Left kidney (tissue), 8 donors: Measurements from ENCODE around the gene B3GAT3. TPM values are rescaled to one million over a fixed set of nuclear protein-coding genes. Genes with fewer than 3 reads are reported as not detected.
"Not testable (repeated sequence)": the region's sequence is repeated elsewhere in the genome, so short reads cannot be mapped to it uniquely, and the experiment has no call there.

Source experiments
- DNase-seq: peaks from one replicate; pipeline ENCODE4 v3.0.0-alpha.2; 2013
- long read RNA-seq, 8 donors: transcript quantifications; one replicate each; lab custom pipeline, GENCODE V29; 2026
- polyA plus RNA-seq: library from polyadenylated mRNA; unstranded; fragments of 120-200 nt; gene quantifications from one replicate; pipeline ENCODE4 v1.2.1, GENCODE V29; 2013; ENCODE audit not compliant: insufficient read length

Gene B3GAT3
- 26.3 TPM for polyA plus RNA-seq
- long read RNA-seq, donor 1, transcript B3GAT3-201 (5 exons, 1,641 nt), result major isoform, 21 of 34 reads
- long read RNA-seq, donor 1, partial matches to known transcripts, result 12 of 34 reads
- long read RNA-seq, donor 1, other reads (novel, unspliced or antisense), result 0 of 34 reads
- long read RNA-seq, donor 2, transcript B3GAT3-201 (5 exons, 1,641 nt), result major isoform, 14 of 20 reads
- long read RNA-seq, donor 2, partial matches to known transcripts, result 0 of 20 reads
- long read RNA-seq, donor 2, other reads (novel, unspliced or antisense), result 0 of 20 reads
- long read RNA-seq, donor 3, transcript B3GAT3-201 (5 exons, 1,641 nt), result major isoform, 14 of 22 reads
- long read RNA-seq, donor 3, partial matches to known transcripts, result 8 of 22 reads
- long read RNA-seq, donor 3, other reads (novel, unspliced or antisense), result 0 of 22 reads
- long read RNA-seq, donor 4, partial matches to known transcripts, result 0 of 1 reads
- long read RNA-seq, donor 4, other reads (novel, unspliced or antisense), result 0 of 1 reads
- long read RNA-seq, donor 5, transcript B3GAT3-201 (5 exons, 1,641 nt), result major isoform, 31 of 67 reads
- long read RNA-seq, donor 5, partial matches to known transcripts, result 31 of 67 reads
- long read RNA-seq, donor 5, other reads (novel, unspliced or antisense), result 0 of 67 reads
- long read RNA-seq, donor 6, transcript B3GAT3-201 (5 exons, 1,641 nt), result major isoform, 20 of 21 reads
- long read RNA-seq, donor 6, partial matches to known transcripts, result 0 of 21 reads
- long read RNA-seq, donor 6, other reads (novel, unspliced or antisense), result 0 of 21 reads
- long read RNA-seq, donor 7, transcript B3GAT3-201 (5 exons, 1,641 nt), result major isoform, 32 of 39 reads
- long read RNA-seq, donor 7, partial matches to known transcripts, result 5 of 39 reads
- long read RNA-seq, donor 7, other reads (novel, unspliced or antisense), result 0 of 39 reads
- long read RNA-seq, donor 8, transcript B3GAT3-201 (5 exons, 1,641 nt), result major isoform, 6 of 6 reads
- long read RNA-seq, donor 8, partial matches to known transcripts, result 0 of 6 reads
- long read RNA-seq, donor 8, other reads (novel, unspliced or antisense), result 0 of 6 reads

DNA sequence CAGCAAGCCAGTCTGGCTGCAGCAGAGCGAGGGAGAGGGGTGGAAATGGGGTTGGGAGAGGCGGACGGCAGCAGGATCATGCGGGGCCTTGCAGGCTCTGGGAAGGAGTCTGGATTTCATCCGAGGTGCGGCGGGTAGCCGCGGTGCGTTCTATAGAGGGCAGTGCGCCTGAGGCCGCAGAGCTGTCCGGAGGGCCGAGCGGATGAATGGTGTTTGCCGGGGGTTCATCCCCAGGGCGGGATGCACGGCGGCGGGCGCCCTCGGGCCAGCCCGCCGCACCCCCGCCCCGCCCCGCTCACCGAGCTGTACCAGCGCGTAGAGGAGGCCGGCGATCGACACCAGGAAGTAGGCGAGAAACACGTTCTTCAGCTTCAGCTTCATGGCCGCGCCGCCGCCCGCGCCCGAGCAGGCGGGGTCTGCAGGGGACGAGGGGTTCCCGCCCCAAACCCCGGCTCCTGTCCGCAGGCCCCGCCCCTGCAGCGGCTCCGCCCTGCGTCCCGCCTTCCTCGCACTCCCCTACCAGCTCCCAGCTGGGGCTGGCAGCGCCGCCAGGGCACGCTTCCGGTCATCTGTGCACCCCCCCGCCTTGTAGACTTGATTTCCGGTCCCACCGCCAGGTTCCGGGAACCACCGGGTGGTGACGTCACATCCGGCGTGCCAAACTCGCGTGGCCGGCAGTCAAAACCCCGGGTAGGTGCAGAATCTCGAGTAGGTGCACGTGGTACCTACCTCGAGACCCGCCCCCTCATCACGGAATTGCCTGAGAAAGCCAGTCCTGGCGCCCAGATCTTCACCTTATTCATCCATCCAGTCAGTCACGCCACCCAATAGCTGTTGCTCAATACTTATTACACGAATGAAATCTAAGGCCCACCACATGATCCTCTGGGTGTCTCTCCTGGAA is at the start of gene B3GAT3:
Gene B3GAT3 (minus strand): TSS at position 420 of the 904 bp plus-strand sequence. CDS start 39 bp downstream, at position 381.
- peak; percentile 93 for DNase-seq

DNA sequence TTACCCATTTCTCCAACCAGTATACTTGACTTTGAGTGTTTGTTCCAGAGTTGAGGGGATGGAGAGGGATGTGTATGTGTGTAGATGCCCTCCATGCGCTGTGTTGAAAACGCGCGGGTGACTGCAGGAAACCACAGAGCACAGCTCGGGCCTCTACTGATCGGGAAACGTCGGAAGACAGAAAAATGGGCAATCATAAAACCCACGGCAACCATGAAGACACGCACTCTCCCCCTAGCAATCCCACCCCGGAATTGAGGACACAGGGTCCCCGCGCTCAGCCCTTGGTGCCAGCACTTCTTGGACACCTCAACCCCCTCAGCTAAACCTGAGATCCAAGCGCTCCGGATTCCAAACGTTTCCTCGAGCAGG is 49.4 kb upstream of the B3GAT3 start:
- DNase-seq, result no peak

DNA sequence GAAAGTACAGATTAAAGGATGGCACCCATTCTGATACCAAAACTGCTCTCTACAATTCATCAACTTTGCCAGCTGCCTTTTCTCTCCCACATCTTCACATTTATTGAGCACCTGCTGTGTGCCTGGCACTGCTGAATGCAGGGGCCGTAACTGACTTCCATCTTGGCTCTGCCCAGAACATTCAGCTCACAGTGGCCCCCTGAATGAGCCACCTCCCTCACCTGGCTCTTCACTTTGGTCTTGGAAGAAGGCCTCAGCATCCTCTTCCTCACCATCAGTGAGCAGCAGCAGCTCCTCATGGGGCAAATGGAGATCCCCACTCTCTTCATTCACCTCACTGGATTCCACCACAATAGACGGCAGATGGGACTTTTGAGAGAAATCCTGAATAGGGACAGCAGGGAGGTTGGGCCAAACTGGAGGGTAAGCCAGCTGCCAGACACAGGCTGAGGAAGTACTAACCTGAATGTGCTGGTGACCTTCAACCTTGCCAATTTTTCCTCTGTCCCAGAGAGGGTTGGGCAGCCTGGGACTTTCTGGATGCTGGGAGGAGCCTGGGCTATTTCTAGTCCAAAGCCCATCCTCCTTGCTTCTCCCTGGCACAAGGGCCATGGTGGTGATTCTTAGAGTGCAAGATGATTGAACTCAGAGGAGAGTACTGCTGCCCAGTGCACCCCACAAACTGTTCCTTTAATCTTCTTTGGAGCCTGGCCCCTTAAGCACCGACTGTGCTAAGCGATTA is 47.8 kb upstream of the B3GAT3 start:
- no peak for DNase-seq

DNA sequence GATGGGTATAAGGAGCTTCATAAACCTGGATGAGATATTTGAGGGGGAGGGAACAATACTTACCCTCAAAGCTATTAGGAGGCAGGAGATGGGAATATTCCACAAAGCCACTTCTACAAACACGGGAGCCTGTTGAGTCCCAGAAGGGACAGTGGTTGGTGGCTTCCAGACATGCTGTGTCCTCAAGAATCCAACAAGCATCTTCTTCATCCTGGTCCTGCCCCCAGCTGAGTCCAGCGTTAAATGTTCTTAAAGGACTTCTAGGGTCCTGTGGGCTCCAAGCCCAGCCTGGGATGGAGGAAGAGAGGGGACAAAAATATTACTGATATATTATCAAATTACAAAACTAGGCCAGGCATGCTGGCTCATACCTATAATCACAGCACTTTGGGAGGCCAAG is 45.7 kb upstream of the B3GAT3 start:
- no peak for DNase-seq

DNA sequence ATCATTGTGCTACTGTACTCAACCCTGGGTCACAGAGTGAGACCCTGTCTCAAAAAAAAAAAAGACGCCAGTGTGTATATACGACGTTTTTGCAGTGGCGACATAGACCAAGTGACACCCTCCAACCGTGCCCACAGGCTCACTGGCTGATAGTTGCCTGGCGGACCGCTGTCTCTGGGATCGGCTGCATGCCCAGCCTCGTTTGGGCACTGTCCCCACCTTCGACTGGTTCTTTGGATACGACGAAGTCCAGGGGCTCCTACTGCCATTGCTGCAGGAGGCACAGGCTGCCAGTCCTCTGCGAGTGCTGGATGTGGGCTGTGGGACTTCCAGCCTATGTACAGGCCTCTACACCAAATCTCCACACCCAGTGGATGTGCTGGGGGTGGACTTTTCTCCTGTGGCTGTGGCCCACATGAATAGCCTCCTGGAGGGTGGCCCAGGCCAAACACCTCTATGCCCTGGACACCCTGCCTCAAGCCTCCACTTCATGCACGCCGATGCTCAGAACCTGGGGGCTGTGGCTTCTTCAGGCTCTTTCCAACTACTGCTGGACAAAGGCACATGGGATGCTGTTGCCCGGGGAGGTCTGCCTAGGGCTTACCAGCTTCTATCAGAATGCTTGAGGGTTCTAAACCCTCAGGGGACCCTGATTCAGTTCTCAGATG is 44.6 kb upstream of the B3GAT3 start:
- no peak for DNase-seq

DNA sequence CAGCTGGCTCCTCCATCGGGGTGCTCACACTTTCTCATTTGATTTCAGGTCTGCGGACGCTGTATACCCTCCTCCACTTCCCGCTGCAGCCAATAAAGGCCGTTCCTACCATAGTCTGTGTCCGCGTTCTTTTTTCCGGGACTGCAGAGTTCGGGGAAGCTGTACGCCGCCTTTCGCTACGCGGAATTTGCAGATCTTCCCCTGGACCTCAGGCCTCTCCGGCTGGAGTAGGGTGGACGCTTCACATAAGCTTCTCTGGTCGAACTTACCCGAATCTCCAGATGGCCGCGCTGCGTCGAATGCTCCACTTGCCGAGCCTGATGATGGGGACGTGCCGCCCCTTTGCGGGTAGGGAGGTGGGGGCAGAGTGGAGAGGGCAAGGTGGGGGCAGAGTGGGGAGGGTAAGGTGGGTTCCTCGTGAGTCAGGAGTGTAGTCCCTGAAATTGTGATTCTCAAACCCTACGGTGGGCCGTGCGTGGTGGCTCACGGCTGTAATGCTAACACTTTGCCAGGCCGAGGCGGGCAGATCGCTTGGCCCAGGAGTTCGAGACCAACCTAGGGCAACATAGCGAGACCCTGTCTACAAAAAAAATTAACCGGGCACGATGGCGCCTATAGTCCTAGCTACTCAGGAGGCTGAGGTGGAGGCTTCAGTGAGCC is 43.9 kb upstream of the B3GAT3 start:
- DNase-seq, result no peak

DNA sequence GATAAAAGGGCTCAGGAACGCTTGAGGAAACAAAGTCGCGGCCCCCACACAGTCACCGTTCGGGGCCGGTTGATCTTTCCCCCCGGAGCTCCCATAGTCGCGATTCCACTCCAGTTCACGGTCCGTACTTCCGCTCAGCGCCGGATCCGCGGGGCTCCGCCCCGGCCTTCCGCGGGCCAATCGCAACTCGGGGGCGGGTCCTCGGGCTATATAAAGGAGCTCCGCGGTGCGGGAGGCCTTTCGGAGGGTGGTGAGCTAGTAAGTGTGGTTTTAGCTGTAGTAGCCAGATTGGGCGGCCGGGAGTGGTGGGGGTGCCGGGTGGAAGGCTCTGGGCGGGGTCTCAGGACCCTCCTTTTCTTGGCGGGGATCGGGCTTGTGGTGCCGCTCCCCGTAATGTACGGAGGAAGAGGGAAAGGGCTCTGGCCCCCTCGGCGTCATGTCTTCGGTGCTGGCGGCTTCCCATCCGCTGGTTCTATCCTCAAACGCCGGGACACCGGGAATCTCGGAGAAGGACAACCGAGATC is 43.4 kb upstream of the B3GAT3 start, which contains the start of the genes C11orf98 and CSKMT:
Gene C11orf98 (minus strand): TSS at position 136 of the 524 bp plus-strand sequence. CDS start 41 bp downstream, at position 95.
Gene CSKMT (plus strand): TSS at position 238 of the 524 bp plus-strand sequence. CDS start 568 bp downstream, outside the sequence.
- DNase-seq, result peak; percentile 94

DNA sequence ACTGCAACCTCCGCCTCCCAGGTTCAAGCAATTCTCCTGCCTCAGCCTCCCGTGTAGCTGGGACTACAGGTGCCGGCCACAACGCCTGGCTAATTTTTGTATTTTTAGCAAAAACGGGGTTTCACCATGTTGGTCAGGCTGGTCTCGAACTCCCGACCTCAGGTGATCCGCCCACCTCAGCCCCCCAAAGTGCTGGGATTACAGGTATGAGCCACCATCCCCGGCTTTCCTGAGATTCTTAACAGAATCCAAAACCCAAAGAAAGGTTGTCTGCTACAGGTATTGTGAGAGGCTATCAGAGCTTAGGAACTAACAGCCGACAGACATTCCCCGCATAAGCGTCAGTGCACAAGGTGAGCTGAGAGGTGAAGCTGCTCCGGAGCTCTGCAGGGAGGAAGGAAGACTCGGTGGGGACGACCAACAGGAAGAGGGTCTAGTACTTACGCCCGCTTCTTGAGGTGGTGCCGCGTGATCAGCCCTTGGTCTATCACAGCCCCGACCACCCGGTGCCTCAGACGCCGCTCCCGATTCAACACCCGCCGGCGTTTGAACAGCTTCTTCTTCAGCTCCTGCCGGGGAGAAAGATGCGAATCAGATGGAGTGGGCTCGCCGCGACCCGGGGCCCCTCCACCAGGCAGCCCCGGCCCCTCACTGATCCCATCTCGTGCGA is 42.8 kb upstream of the B3GAT3 start:
- DNase-seq, result no peak

DNA sequence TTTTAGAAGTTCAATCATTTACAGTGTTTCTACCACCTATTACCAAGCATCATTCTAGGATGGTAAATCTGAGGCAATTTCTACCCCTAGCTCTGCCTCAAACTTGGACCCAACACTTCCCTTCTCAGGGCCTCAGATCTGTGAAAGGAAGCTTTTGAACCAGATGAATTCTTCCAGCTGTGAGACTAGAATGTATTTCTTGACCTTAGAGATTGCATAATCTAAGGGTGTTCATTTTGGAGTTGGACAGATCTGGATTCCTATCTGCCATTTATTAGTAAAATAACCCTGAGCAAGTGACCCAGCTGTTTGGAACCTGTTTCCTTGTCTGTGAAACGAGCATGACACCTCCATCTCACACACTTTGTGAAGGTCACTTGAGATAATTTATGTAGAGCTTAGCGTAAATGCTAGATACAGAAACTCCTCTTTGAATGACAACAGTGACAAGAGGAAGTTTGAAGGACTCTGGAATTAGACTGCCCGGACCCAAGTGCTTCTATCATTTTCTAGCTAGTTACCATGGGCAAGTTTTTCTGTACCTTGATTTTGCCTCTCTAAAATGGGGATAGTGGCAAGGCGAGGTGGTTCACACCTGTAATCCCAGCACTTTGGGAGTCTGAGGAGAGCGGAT is 35.1 kb upstream of the B3GAT3 start:
- DNase-seq, result no peak

DNA sequence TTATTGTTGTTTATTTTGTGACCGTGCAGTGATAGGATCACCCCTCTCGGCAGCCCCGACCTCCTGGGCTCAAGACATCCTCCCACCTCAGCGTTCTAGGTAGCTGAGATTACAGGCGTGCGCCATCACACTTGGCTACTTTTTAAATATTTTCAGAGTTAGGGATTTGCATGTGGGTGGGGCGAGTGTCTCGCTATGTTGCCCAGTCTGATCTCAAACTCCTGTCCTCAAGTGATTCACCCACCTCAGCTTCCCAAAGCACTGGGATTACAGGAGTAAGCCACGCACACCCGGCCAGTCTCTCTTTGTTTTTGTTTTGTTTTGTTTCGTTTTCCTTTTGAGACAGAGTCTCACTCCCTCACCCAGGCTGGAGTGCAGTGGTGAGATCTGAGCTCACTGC is 32.5 kb upstream of the B3GAT3 start:
- DNase-seq, result no peak

DNA sequence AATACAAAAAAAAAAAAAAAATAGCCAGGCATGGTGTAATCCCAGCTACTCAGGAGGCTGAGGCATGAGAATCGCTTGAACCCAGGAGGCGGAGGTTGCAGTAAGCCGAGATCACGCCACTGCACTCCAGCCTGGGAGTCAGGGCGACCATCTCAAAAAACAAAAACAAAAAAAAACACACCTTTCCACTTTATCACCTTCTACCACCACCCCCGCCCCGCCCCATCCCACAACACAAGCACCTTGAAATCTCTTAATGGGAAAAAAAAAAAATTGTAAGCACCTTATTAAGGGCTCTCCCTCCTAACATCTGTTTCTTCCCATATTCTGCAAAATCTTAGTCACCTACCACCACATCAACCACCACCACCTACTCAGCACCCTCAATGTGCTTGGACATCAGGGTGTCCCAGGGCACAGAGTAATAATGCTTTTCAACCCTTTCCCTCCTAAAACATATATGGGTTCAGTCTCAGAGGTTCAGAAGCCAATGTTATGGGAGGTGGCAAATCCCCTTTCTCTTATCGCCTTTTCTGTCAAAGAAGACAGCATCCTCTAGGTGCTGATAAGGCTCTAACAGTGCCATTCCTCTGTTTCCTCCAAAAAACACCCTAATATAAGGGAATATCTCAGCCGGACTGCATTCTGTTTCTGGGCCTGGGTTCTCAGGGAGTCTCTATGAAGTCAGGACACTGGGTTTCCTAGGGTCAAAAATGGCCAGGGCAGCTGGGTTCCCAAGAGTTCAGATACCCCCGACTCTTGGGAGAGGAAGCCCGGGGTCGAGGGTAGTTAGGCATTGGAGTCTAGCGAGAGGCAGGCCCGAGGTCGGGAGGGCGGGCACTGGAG is 30.6 kb upstream of the B3GAT3 start:
- no peak for DNase-seq

DNA sequence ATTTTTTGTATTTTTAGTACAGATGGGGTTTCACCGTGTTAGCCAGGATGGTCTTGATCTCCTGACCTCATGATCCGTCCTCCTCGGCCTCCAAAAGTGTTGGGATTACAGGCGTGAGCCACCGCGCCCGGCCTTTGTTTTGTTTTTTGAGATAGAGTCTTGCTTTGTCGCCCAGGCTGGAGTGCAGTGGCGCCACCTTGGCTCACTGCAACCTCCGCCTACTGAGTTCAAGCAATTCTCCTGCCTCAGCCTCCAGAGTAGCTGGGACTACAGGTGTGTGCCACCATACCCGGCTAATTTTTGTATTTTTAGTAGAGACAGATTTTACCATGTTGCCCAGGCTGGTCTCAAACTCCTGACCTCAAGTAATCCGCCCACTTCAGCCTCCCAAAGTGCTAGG is 28.5 kb upstream of the B3GAT3 start:
- DNase-seq, result not testable (repeated sequence)

DNA sequence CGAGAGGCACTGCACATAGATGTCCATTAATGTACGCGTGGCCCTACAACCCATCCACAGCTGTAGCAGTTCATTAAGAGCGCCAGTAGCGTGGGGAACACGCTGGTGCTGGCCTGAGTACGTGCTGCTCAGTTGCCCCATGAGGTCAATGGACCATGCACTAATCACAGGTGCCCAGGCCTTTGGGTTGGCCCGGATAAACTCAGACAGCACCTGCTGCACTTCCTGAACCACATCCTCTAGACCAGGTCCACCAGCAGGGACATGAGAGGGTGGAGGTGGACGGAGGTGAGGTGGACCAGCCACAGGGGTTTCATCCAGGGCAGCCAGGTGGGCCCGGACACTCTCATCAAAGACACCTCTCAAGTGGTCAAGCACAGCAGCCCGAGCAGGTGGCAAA is 27.7 kb upstream of the B3GAT3 start:
- no peak for DNase-seq

DNA sequence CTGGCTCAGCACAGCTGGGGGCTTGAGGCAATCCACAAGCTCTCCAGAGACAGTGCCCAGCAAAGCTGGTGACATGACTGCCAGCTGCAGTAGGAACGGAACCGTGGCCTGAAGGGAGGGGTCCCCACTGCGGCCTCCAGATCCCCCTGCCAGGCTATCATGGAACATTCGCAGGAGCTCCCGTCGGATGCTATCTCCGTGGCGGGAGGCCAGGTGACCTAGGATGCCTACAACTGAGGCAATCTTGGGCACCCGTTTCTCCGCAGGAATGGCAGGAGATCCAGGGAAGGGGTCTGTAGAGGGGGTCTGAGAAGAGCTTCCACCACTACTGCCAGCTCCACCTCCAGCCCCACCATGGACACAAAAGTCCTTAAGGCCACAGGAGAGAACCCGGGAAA is 27.2 kb upstream of the B3GAT3 start:
- no peak for DNase-seq

DNA sequence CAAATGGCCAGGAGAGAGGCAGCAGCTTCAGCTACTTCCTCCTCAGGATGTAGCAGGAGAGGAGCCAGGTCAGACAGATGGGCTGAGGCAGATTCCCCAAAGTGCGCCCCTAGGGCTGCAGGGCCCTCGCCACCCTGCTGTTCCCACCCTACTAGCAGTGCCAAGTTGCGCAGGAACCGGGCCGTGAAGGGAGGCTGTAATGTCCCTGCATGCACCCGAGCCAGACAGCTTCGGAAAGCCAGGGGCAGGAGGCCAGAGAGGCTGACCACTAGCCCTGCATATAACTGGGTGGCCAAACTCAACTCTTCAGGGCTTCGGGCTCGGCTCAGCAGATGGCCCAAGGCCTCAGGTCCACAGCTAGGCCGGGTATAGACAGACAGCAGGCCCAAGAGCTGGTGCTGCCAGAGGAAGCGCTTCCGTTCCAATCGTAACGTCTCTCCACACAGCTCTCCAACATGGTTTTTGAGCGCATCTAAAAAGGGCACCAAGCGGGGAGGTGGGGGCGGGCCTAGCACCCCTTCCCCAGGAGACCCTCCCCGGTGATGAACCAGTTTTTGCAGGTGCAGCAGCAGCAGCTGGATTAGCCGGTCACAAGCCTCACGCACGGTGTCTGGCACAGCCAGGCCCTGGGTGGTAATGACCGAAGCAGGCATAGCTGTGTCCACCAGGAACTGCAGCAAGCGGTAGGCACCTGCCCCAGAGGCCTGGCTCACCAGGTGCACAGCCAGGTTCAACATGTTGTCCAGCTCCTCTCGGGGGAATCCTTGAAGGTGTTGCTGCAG is 26.6 kb upstream of the B3GAT3 start:
- DNase-seq, result no peak

DNA sequence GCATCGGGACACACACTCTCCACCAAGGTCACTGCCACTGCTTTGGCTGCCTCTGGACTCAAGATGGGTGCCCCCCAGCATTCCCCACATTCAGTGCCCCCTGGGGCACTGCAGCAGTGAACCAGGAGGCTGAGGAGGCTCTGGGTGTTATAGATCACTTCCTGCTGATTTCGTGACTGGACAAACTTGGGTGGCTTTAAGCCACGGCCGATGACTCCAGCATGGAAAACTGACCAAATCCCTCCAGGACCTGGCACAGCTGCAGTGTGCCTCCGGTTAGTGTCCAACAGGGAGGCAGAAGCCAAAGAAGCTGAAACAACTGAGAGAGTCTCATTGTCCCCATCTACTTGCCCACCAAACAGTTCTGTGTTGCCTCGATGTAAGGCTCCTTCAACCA is 25.8 kb upstream of the B3GAT3 start:
- no peak for DNase-seq
